RWPE2 (cell line): Measurements from ENCODE around the gene TERB1.

ENCODE experiments used
- ATAC-seq: fragments of 200-7000 bp; cut with Tn5 transposase; 3 replicates; pipeline ENCODE4 v1.9.1; 2021; ENCODE audit warnings: low read depth
- DNase-seq: peaks from one replicate; pipeline ENCODE4 v3.0.0-alpha.2; 2020; ENCODE audit warnings: low spot score
- H3K27ac ChIP-seq: fragments of 450-650 bp; 2 replicates; pipeline ENCODE4 v1.5.1; 2017; ENCODE audit warnings: mild to moderate bottlenecking; ENCODE audit not compliant: poor library complexity, severe bottlenecking
- H3K27me3 ChIP-seq: fragments of 250-450 bp; sonication (Bioruptor Pico); 2 replicates; pipeline ENCODE4 v1.5.1; 2021; ENCODE audit warnings: mild to moderate bottlenecking, moderate library complexity; ENCODE audit not compliant: insufficient read depth, poor library complexity, severe bottlenecking
- H3K36me3 ChIP-seq: fragments of 250-450 bp; sonication (Bioruptor Pico); 2 replicates; pipeline ENCODE4 v1.5.1; 2020; ENCODE audit warnings: low read depth, mild to moderate bottlenecking, moderate library complexity
- H3K4me1 ChIP-seq: fragments of 250-450 bp; sonication (Bioruptor Pico); 2 replicates; pipeline ENCODE4 v1.5.1; 2021; ENCODE audit warnings: mild to moderate bottlenecking, moderate library complexity; ENCODE audit not compliant: insufficient read depth, poor library complexity, severe bottlenecking
- H3K4me3 ChIP-seq: fragments of 250-450 bp; sonication (Bioruptor Pico); 2 replicates; pipeline ENCODE4 v1.5.1; 2021; ENCODE audit warnings: mild to moderate bottlenecking, moderate library complexity; ENCODE audit not compliant: severe bottlenecking
- H3K9me3 ChIP-seq: fragments of 250-450 bp; sonication (Bioruptor Pico); 2 replicates; pipeline ENCODE4 v1.5.1; 2021; ENCODE audit warnings: mild to moderate bottlenecking, moderate library complexity; ENCODE audit not compliant: severe bottlenecking
- CTCF ChIP-seq: fragments of 450-650 bp; IDR thresholded peaks from one replicate; pipeline ENCODE4 v1.5.1; 2017; ENCODE audit warnings: mild to moderate bottlenecking, moderate library complexity; ENCODE audit not compliant: poor library complexity, severe bottlenecking

Gene TERB1

GRCh38 chr16:66848172-66848571, 46.8 kb upstream of the TERB1 start:
- DNase-seq, result no peak
- TF ChIP-seq CTCF, result no peak
- Histone ChIP-seq H3K27me3 (peaks cover 30% of the 10 kb centered on the region), H3K4me1 (no peaks in the 10 kb centered on the region), H3K4me3 (no peak overlapping the region), H3K36me3 (no peaks in the 10 kb centered on the region), H3K9me3 (no peaks in the 10 kb centered on the region), H3K27ac (no peak overlapping the region)
- no peak for ATAC-seq

GRCh38 chr16:66847533-66848067, 46.2 kb upstream of the TERB1 start:
- no peaks in the 10 kb centered on the region for H3K36me3 ChIP-seq
- peaks cover 30% of the 10 kb centered on the region for H3K27me3 ChIP-seq
- H3K4me1 ChIP-seq, result no peaks in the 10 kb centered on the region
- TF ChIP-seq CTCF, result no peak
- H3K27ac ChIP-seq, result no peak overlapping the region
- H3K4me3 ChIP-seq, result no peak overlapping the region
- DNase-seq (peak; percentile 8), ATAC-seq (no peak)
- H3K9me3 ChIP-seq, result no peaks in the 10 kb centered on the region

GRCh38 chr16:66846831-66847230, 45.4 kb upstream of the TERB1 start:
- Histone ChIP-seq H3K4me1 (no peaks in the 10 kb centered on the region), H3K27ac (no peak overlapping the region), H3K9me3 (no peaks in the 10 kb centered on the region), H3K36me3 (no peaks in the 10 kb centered on the region), H3K27me3 (peaks cover 30% of the 10 kb centered on the region), H3K4me3 (no peak overlapping the region)
- DNase-seq, result peak; percentile 21
- no peak for ATAC-seq
- TF ChIP-seq CTCF, result no peak

- H3K36me3 ChIP-seq, result no peaks in the 10 kb centered on the region
- DNase-seq (peak; percentile 28), ATAC-seq (no peak)
- no peaks in the 10 kb centered on the region for H3K4me1 ChIP-seq
- no peak for TF ChIP-seq CTCF
- peaks cover 30% of the 10 kb centered on the region for H3K27me3 ChIP-seq
- no peak overlapping the region for H3K4me3 ChIP-seq
- H3K27ac ChIP-seq, result no peak overlapping the region
- H3K9me3 ChIP-seq, result no peaks in the 10 kb centered on the region
Observed at GRCh38 chr16:66846266-66846665, 44.9 kb upstream of the TERB1 start.

- no peak overlapping the region for H3K4me3 ChIP-seq
- DNase-seq (peak; percentile 45), ATAC-seq (no peak)
- H3K27ac ChIP-seq, result no peak overlapping the region
- no peak for TF ChIP-seq CTCF
- no peaks in the 10 kb centered on the region for H3K36me3 ChIP-seq
- no peaks in the 10 kb centered on the region for H3K9me3 ChIP-seq
- peaks cover 30% of the 10 kb centered on the region for H3K27me3 ChIP-seq
- no peaks in the 10 kb centered on the region for H3K4me1 ChIP-seq
Observed at GRCh38 chr16:66845791-66846221, 44.4 kb upstream of the TERB1 start.
